Astrocyte (in vitro differentiated cells and primary cell): ENCODE results near the gene EFCAB6. TPM values are rescaled to one million over a fixed set of nuclear protein-coding genes. Genes with fewer than 3 reads are reported as not detected.

Experiments
- DNase-seq: peaks from one replicate; pipeline ENCODE4 v3.0.0-alpha.2; 2010; ENCODE audit warnings: low read depth
- FAIRE-seq: peaks from 2 replicates; lab custom pipeline; 2011; peaks lifted over from hg19 to GRCh38; lab: Jason Lieb, UNC
- H2AFZ ChIP-seq: 2 replicates; pipeline ENCODE4 v1.6.0; 2012; ENCODE audit warnings: low read depth, low read length, inconsistent platforms
- H3K27ac ChIP-seq: 2 replicates; pipeline ENCODE4 v1.5.1; 2011; ENCODE audit warnings: low read depth, low read length, inconsistent platforms
- H3K27me3 ChIP-seq: 2 replicates; pipeline ENCODE4 v1.6.0; 2011; ENCODE audit warnings: low read length, inconsistent platforms; ENCODE audit not compliant: insufficient read depth
- H3K36me3 ChIP-seq: 2 replicates; pipeline ENCODE4 v1.5.1; 2011; ENCODE audit warnings: low read length, inconsistent platforms; ENCODE audit not compliant: insufficient read depth
- H3K4me1 ChIP-seq: 2 replicates; pipeline ENCODE4 v1.5.1; 2011; ENCODE audit warnings: low read length, inconsistent platforms; ENCODE audit not compliant: insufficient read depth
- H3K4me2 ChIP-seq: 2 replicates; pipeline ENCODE4 v1.6.0; 2012; ENCODE audit warnings: low read length, inconsistent platforms
- H3K4me3 ChIP-seq: 2 replicates; pipeline ENCODE4 v1.5.1; 2011; ENCODE audit warnings: low read depth, mild to moderate bottlenecking, low read length, inconsistent platforms; ENCODE audit not compliant: insufficient read depth
- H3K79me2 ChIP-seq: 2 replicates; pipeline ENCODE4 v1.6.0; 2012; ENCODE audit warnings: mild to moderate bottlenecking, low read length, inconsistent platforms; ENCODE audit not compliant: insufficient read depth
- H3K9ac ChIP-seq: 2 replicates; pipeline ENCODE4 v1.6.0; 2012; ENCODE audit warnings: mild to moderate bottlenecking, low read length, inconsistent platforms
- H3K9me3 ChIP-seq: 2 replicates; pipeline ENCODE4 v1.5.1; 2012; ENCODE audit warnings: low read depth, mild to moderate bottlenecking, low read length, inconsistent platforms; ENCODE audit not compliant: insufficient read depth
- H4K20me1 ChIP-seq: 2 replicates; pipeline ENCODE4 v1.6.0; 2012; ENCODE audit warnings: low read length, inconsistent platforms; ENCODE audit not compliant: insufficient read depth
- H3K27ac Mint-ChIP-seq: one replicate; pipeline ENCODE4 v1.8.0; 2021; ENCODE audit warnings: mild to moderate bottlenecking, mixed read lengths; ENCODE audit not compliant: unreplicated experiment
- H3K27me3 Mint-ChIP-seq: one replicate; pipeline ENCODE4 v1.8.0; 2021; ENCODE audit warnings: low read depth, mixed read lengths; ENCODE audit not compliant: unreplicated experiment
- H3K36me3 Mint-ChIP-seq: one replicate; pipeline ENCODE4 v1.8.0; 2021; ENCODE audit warnings: low read depth, mixed read lengths; ENCODE audit not compliant: unreplicated experiment
- H3K4me1 Mint-ChIP-seq: one replicate; pipeline ENCODE4 v1.8.0; 2021; ENCODE audit warnings: low read depth, mixed read lengths; ENCODE audit not compliant: unreplicated experiment
- H3K4me3 Mint-ChIP-seq: one replicate; pipeline ENCODE4 v1.8.0; 2021; ENCODE audit warnings: mild to moderate bottlenecking, moderate library complexity, mixed read lengths; ENCODE audit not compliant: unreplicated experiment
- H3K9me3 Mint-ChIP-seq: one replicate; pipeline ENCODE4 v1.8.0; 2021; ENCODE audit warnings: mild to moderate bottlenecking, mixed read lengths; ENCODE audit not compliant: unreplicated experiment
- CTCF ChIP-seq: IDR thresholded peaks from 2 replicates; pipeline ENCODE4 v1.5.1; 2011; ENCODE audit warnings: low read depth, mild to moderate bottlenecking, inconsistent platforms, low read length, moderate library complexity; ENCODE audit not compliant: insufficient read depth
- EZH2 ChIP-seq: IDR thresholded peaks from 2 replicates; pipeline ENCODE4 v1.6.1; 2012; ENCODE audit warnings: mild to moderate bottlenecking, low read length, inconsistent platforms; ENCODE audit not compliant: insufficient read depth
- total RNA-seq: library from RNA; stranded (reverse); gene quantifications from 2 replicates; pipeline ENCODE4 v1.2.1, GENCODE V29; 2021

The EFCAB6 gene
- total RNA-seq, 1 donor from 2014 or later: 1.2 TPM

- Histone ChIP-seq H3K4me3 (no peak overlapping the region), H3K27ac (no peak overlapping the region), H3K79me2 (no peaks in the 10 kb centered on the region), H3K27me3 (no peaks in the 10 kb centered on the region), H3K9ac (no peak overlapping the region), H4K20me1 (no peaks in the 10 kb centered on the region), H3K9me3 (no peaks in the 10 kb centered on the region), H2AFZ (no peak overlapping the region), H3K36me3 (no peaks in the 10 kb centered on the region), H3K4me1 (no peaks in the 10 kb centered on the region), H3K4me2 (no peak overlapping the region)
- Mint-ChIP-seq H3K27me3 (peaks cover 62% of the 10 kb centered on the region), H3K36me3 (no peaks in the 10 kb centered on the region), H3K9me3 (no peaks in the 10 kb centered on the region), H3K27ac (no peak overlapping the region), H3K4me1 (no peaks in the 10 kb centered on the region), H3K4me3 (no peak overlapping the region)
- no peak for TF ChIP-seq EZH2
- TF ChIP-seq CTCF: no peak
- DNase-seq (no peak), FAIRE-seq (no peak)
Observed at GRCh38 chr22:43485502-43486089, 326.5 kb downstream of the EFCAB6 start.

GRCh38 chr22:43484227-43484626, 327.9 kb downstream of the EFCAB6 start:
- H3K4me3 Mint-ChIP-seq: no peak overlapping the region
- H3K9me3 Mint-ChIP-seq: no peaks in the 10 kb centered on the region
- H3K36me3 ChIP-seq: no peaks in the 10 kb centered on the region
- H3K36me3 Mint-ChIP-seq: no peaks in the 10 kb centered on the region
- H3K79me2 ChIP-seq: no peaks in the 10 kb centered on the region
- peaks cover 63% of the 10 kb centered on the region for H3K27me3 Mint-ChIP-seq
- H3K9me3 ChIP-seq: no peaks in the 10 kb centered on the region
- H3K27ac Mint-ChIP-seq: no peak overlapping the region
- TF ChIP-seq EZH2: no peak
- TF ChIP-seq CTCF: no peak
- no peak overlapping the region for H2AFZ ChIP-seq
- H3K4me2 ChIP-seq: no peak overlapping the region
- no peaks in the 10 kb centered on the region for H3K27me3 ChIP-seq
- H3K4me1 ChIP-seq: no peaks in the 10 kb centered on the region
- no peak overlapping the region for H3K27ac ChIP-seq
- H3K4me1 Mint-ChIP-seq: no peaks in the 10 kb centered on the region
- no peak overlapping the region for H3K9ac ChIP-seq
- FAIRE-seq: no peak
- no peak for DNase-seq
- no peak overlapping the region for H3K4me3 ChIP-seq
- H4K20me1 ChIP-seq: no peaks in the 10 kb centered on the region

- no peak for DNase-seq
- H2AFZ ChIP-seq: no peak overlapping the region
- no peak overlapping the region for H3K4me3 ChIP-seq
- Mint-ChIP-seq H3K9me3 (no peaks in the 10 kb centered on the region), H3K4me3 (no peak overlapping the region), H3K4me1 (no peaks in the 10 kb centered on the region), H3K36me3 (no peaks in the 10 kb centered on the region), H3K27ac (no peak overlapping the region), H3K27me3 (peaks cover 63% of the 10 kb centered on the region)
- H3K4me1 ChIP-seq: no peaks in the 10 kb centered on the region
- H3K36me3 ChIP-seq: no peaks in the 10 kb centered on the region
- FAIRE-seq: no peak
- TF ChIP-seq CTCF (no peak), EZH2 (no peak)
- H4K20me1 ChIP-seq: no peaks in the 10 kb centered on the region
- no peak overlapping the region for H3K9ac ChIP-seq
- H3K9me3 ChIP-seq: no peaks in the 10 kb centered on the region
- H3K79me2 ChIP-seq: no peaks in the 10 kb centered on the region
- no peak overlapping the region for H3K4me2 ChIP-seq
- H3K27ac ChIP-seq: no peak overlapping the region
- H3K27me3 ChIP-seq: no peaks in the 10 kb centered on the region
Observed at GRCh38 chr22:43483669-43484068, 328.4 kb downstream of the EFCAB6 start.
